Activated gamma-delta T cell treated with anti-CD3 and anti-CD28 coated beads, Interleukin-2, amount 50 U/mL, for 16 hours (primary cell): ENCODE data around the gene RASAL1.

Experiments
- DNase-seq: peaks from one replicate; pipeline ENCODE4 v3.0.0-alpha.2; 2020; ENCODE audit warnings: low read depth

The RASAL1 gene

DNA sequence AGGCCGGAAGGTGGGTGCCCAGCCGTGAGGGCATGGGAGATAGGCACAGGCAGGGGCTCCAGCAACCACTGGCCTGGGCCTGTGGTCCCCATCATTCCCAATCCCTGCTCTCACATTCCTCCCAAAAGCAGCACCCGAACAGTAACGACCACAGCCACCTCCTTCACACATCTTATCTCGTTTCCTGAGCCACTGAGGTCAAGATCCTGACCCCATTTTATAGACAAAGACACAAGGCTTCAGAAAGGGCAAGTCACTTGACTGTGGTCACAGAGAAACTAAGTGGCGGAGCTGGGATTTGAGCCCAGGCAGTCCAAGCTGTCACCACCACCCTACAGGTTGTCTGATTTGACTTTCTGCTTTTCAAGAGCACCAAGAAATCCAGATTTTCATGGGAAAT is 40.2 kb downstream of the RASAL1 start:
- DNase-seq, result no peak

GRCh38 chr12:113094738-113095137 is 40.8 kb downstream of the RASAL1 start:
- DNase-seq, result no peak

GRCh38 chr12:113093409-113094101 is 42.0 kb downstream of the RASAL1 start:
- no peak for DNase-seq

GRCh38 chr12:113092607-113093408 is 42.8 kb downstream of the RASAL1 start:
- no peak for DNase-seq

DNA sequence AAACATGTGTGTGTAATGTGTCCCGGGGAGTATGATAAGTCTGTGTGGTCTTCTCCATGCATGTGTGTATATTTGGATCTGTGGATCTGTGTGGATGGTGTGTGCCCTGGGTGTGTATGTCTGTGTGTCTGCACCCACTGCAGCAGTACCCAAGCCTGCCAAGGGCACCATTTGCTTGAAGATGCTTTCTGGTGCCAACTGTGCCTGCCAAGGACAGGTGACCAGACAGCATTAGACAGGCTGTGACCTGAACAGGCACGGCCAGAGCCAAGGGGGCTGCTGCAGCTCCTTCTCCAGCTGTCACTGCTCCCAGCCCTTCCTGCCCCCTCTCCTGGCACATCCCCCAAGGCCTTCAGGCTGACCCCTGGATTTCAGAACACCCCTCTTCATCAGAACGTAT is 44.1 kb downstream of the RASAL1 start:
- no peak for DNase-seq

DNA sequence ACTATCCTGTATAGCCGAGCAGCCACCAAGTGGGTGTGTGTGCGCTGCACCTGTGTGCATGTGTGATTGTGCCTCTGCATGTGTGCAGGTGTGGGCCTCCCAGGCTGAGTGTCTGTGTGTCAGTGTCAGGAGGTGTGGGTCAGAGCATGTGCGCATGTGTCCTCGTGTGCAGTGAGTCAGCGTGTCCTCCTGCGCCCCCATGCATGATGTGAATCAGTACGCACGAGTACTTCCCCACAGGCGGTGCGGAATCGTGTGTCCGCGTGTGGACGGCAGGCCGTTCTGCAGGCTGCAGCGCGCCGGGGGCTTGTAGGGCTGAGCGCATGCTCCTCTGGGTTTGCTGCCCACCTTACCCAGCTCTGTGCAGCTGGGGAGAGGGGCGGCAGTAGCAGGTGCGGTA is 44.8 kb downstream of the RASAL1 start:
- no peak for DNase-seq

DNA sequence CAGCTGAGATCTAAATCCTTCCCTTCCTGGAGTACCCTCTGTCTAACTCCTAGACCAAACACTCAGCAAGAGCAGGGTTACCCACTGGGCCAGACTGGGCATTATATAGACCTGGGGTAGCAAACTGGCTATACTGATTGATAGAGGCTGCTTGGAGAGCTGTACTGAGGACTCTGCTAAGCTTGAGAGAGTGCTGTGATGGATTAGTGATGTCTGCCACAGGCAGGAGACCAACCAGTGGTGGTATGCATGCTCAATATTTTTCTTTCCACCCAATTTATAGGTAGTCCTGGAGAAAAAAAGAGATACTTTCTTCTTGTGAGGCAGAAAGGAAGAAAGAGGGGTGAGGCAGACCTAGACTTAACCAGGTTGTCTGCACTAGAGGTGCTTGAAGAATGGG is 45.7 kb downstream of the RASAL1 start:
- DNase-seq, result no peak

DNA sequence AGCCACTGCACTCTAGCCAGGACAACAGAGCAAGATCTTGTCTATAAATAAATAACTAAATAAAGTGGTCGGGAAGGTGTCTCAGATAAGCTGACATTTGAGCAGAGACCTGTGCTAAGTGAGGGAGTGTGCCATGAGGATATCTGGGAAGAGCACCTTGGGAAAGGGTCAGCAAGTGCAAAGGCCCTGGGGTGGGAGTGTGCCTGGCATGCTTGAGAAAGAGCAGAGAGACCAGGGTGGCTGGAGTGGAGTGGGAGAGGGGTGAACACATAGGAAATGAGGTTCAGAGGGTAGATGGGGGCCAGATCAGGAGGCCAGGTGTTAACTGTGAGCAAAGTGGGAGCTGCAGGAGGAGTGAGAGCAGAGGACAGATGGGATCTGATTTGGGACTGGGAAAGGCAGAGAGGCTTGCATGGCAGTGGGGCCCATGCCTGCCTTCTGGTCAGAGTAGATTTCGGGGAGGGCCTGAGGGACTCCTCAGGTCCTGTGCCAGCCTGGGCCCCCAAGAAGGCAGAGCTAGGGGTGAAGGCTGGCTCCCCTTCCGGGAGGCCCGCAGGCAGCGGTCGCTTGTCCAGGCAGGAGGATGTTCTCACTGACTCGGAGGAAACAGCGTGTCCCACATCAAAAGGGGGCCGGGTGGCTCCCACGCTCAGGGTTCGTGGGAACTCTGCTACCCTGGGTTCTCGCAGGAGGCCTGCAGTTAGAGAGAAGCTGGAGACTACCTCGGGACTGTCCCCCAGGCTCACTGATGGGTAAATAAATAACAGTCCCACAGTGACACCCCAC is 46.4 kb downstream of the RASAL1 start:
- DNase-seq, result peak; percentile 31

GRCh38 chr12:113088037-113088436 is 47.5 kb downstream of the RASAL1 start:
- no peak for DNase-seq

- no peak for DNase-seq
Observed at GRCh38 chr12:113087193-113087592, 48.4 kb downstream of the RASAL1 start.

DNA sequence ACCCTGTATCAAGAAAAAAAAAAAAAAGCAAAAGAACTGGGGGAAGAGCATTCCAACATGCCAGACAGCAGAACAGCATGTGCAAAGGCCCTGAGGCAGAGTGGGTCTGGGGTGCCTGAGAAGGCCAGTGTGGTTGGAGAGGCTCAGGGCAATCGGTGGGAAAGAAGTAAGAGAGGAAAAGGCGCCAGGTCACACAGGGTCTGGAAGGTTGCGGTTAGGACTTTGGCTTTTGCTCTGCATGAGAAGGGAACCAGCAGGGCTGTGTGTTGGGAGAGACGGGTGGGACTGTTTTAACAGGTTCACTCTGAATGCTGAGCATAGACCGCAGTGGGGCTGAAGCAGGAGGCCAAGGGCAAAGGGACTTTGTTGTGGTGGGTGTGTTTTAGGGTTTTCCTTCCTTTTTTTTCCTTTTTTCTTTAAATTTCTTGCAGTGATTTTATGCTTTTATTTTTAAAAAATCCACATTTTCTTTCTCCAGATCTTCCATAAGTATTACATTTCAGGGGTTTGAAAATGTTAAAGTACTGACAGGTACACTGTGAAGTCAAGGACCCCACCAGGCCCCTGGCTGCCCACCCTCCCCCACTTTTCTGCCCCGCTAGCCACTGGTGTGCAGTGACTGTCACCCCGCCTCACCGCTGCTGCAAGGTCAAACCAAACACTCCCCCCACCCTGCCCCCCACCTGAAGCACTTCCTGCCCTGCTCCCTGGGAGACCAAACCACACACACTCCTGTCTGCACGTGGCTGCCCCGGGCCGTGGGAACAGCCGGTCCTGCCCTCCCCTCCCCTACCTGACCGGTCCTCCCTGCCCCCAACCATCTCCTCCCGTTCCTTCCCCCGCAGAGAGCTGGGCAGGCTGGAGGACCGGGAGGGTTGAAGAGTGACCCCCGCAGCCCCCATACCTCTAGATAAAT is 49.1 kb downstream of the RASAL1 start:
- DNase-seq, result no peak

DNA sequence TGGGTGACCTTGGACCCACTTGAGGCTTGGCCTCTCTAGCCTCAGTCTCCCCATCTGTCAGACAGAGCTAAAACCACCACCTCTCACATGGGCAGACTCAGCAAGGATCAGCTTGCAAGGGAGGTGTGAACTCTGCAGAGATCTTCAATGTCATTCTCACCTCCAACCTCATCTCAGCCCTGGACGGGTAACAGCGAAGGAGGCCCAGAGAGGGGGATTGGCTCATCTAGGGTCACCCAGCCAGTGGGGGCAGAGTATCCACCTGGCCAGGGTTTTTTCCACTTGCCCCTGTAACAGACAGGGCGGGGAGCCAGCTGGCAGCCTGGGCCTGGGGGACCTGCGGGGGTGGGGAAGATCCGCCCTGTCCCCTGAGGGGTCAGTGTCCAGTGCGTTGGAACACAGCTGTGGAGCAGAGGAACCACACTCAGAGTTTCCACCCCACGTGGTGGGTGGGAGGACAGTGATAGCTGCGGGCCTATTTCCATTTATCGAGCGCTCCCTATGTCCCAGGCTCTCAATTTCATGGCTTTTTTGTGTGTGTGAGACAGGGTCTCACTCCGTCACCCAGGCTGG is 51.6 kb downstream of the RASAL1 start:
- no peak for DNase-seq

DNA sequence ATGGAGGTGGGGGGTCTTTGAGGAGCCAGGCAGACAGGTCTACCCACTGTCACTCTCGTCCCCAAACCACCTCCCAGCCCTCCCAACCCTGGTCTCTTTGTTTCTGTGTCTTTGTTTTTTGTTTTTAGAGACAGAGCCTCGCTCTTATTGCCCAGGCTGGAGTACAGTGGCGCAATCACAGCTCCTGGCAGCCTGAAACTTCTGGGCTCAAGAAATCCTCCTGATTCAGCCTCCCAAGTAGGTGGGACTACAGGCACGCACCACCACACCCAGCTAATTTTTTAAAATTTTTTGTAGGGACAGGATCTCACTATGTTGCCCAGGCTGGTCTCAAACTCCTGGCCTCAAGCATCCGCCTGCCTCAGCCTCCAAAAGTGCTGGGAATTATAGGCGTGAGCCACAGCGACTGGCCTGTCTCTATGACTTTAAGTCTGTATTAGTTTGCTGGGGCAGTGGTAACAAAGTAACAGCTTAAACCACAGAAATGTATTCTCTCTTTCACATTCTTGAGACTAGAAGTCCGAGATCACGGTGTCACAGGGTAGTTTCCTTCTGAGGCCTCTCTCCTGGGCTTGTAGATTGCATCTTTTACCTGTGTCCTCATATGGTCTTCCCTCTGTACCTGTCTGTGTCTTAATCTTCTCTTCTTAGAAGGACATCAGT is 52.9 kb downstream of the RASAL1 start:
- no peak for DNase-seq

DNA sequence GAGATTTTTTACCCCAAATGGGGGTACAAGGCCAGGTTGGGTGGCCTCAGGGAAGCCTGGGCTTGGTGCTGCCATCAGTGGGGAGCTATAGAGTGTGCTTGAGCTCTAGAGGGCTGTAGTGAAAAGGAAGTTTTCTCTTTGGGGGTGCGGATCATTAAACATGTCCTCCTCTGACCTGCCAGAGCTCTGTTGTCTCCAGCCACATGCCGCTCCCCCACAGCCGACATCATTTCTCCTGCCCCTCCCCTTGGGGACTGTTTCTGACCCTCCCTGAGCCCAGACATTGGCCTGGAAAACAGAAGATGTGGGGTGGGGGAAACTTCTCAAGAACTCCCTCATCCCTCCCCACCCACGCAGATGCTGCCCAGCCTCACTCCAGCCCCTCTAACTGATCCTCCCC is 53.7 kb downstream of the RASAL1 start:
- DNase-seq, result no peak

DNA sequence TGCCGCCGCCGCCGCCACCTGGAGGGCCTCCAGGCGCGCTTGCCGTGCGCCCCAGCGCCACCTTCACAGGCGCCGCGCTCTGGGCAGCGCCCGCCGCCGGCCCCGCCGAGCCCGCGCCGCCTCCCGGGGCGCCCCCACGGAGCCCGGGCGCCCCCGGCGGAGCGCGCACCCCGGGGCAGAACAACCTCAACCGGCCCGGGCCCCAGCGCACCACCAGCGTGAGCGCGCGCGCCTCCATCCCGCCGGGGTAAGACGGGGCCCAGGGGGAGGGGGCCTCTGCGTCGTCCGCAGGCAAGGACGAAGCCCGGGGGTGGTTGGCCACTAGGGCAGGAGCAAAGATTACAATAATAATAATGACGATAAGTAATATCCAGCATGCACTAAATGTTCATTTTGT is 57.7 kb downstream of the RASAL1 start:
- DNase-seq, result no peak

GRCh38 chr12:113077057-113077858 is 58.3 kb downstream of the RASAL1 start:
- DNase-seq, result no peak

- DNase-seq, result no peak
Observed at GRCh38 chr12:113075137-113075683, 60.4 kb downstream of the RASAL1 start.

- no peak for DNase-seq
Observed at GRCh38 chr12:113073586-113073985, 62.0 kb downstream of the RASAL1 start.

DNA sequence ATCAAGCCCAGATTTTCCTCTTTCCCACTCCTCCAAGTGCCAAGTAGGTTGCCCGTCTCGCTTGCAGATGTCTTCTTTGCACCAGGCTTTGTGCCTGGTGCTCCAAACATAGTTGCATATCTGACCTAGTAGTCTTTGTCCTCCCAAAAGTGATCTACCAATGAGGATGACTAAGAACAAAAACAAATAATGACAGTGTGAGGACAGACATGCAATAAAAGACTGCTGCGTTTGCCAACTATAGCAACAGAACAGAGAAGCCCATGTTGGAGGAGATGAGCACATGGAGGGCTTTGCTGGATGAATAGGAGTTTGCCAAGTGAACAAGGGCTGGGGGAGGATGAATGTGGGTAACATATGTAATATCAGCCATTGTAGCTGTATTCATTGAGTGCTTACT is 63.4 kb downstream of the RASAL1 start:
- DNase-seq, result no peak
